LNCaP clone FGC (cell line): Measurements from ENCODE around the gene SLC40A1.
"Not testable (repeated sequence)": the region's sequence is repeated elsewhere in the genome, so short reads cannot be mapped to it uniquely, and the experiment has no call there.

ENCODE experiments used
- DNase-seq: peaks from one replicate; pipeline ENCODE4 v3.0.0-alpha.2; 2011; ENCODE audit warnings: low read depth
- H3K4me3 ChIP-seq: 2 replicates; pipeline ENCODE4 v1.5.1; 2011; ENCODE audit warnings: mild to moderate bottlenecking, low read depth, low read length, control low read depth
- CTCF ChIP-seq: IDR thresholded peaks from 2 replicates; pipeline ENCODE4 v1.5.1; 2012; ENCODE audit warnings: mild to moderate bottlenecking; ENCODE audit not compliant: control insufficient read depth, insufficient read depth; ENCODE audit errors: extremely low read depth

SLC40A1 gene

GRCh38 chr2:189609853-189610252, 29.3 kb upstream of the SLC40A1 start:
- no peak for TF ChIP-seq CTCF

DNA sequence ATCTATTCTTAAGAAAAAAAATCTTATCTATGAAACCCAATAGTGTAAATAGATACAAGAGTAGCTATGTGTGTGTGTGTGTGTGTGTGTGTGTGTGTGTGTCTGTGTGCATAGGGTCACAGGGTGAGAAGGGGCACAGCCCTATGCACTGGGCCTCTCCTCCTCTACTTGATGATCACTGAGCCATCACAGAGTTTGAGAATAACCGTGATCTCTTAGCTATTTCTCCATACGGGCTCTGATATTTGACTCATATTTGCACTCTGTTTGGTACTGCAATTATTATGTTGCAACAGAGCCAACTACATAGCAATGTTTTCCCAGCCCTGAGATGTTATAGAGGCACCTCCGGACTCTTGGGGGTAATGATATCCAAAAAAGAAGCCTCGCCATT, 28.8 kb upstream of the SLC40A1 start:
- no peak overlapping the region for H3K4me3 ChIP-seq
- DNase-seq: no peak
- TF ChIP-seq CTCF: no peak

More at GRCh38 chr2:189609853-189610252, 29.3 kb upstream of the SLC40A1 start:
- no peak for DNase-seq
- H3K4me3 ChIP-seq: no peak overlapping the region

GRCh38 chr2:189608795-189609422, 28.3 kb upstream of the SLC40A1 start:
- no peak for DNase-seq
- no peak overlapping the region for H3K4me3 ChIP-seq
- TF ChIP-seq CTCF: no peak

- no peak for TF ChIP-seq CTCF
- no peak overlapping the region for H3K4me3 ChIP-seq
- DNase-seq: no peak
Measured at GRCh38 chr2:189608170-189608569, 27.6 kb upstream of the SLC40A1 start.

GRCh38 chr2:189602233-189602632, 21.6 kb upstream of the SLC40A1 start:
- H3K4me3 ChIP-seq: no peak overlapping the region
- no peak for TF ChIP-seq CTCF
- DNase-seq: no peak

GRCh38 chr2:189601652-189602051, 21.1 kb upstream of the SLC40A1 start:
- not testable (repeated sequence) for H3K4me3 ChIP-seq, DNase-seq

DNA sequence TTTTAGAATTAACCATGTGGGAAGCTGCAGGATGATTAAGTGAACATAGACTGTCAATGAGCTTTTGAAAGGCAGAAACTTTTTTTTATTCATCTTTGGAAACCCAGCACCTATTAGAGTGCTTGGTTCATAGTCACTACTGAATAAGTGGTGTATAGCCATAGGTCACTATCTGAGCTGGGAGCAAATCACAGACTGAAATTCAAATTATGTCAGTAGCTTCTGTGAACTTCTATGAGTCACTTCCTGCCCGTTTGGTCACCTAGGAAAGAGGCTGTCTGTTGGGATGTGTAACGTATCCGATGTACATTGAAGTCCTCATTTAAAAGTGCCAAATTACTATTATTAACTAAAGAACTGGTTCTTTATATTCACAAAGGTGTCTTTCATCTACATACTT, 20.5 kb upstream of the SLC40A1 start:
- no peak for DNase-seq
- H3K4me3 ChIP-seq: no peak overlapping the region
- no peak for TF ChIP-seq CTCF

DNA sequence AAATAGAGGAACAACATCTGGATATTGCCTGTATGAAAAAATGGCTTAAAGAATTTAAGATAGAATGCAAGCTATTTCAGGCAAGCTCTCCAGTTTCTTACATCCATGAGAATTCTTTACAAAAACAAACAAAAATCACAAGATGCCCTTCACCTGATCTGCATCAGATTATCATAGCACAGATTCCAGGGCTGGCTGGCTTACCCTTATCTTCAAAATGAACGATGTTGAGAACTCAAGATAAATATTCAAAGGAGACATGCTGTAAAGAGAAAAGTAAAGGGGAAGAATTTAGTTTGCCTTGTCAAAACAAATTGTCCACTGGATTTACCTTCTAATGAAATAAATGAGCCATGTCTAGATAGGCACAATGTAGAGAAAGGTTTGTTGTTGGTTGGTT, 18.7 kb upstream of the SLC40A1 start:
- DNase-seq: no peak
- TF ChIP-seq CTCF: no peak
- no peak overlapping the region for H3K4me3 ChIP-seq
